Mononuclear cell (primary cell): ENCODE results near the gene PTPN22. TPM values are rescaled to one million over a fixed set of nuclear protein-coding genes. Genes with fewer than 3 reads are reported as not detected.

Source experiments
- H3K27me3 ChIP-seq: 2 replicates; pipeline ENCODE4 v1.6.0; 2011; ENCODE audit warnings: low read length, control low read depth; ENCODE audit not compliant: insufficient read depth
- H3K4me1 ChIP-seq: 2 replicates; pipeline ENCODE4 v1.5.1; 2011; ENCODE audit warnings: mild to moderate bottlenecking, low read length, control low read depth; ENCODE audit not compliant: insufficient read depth
- H3K4me3 ChIP-seq: 2 replicates; pipeline ENCODE4 v1.5.1; 2011; ENCODE audit warnings: mild to moderate bottlenecking, low read length, moderate library complexity
- H3K9me3 ChIP-seq: 2 replicates; pipeline ENCODE4 v1.5.1; 2011; ENCODE audit warnings: low read depth, mild to moderate bottlenecking, control low read depth, low read length
- total RNA-seq: library from RNA; depleted of rRNA; stranded (reverse); fragments of >200 nt; gene quantifications from one replicate; pipeline ENCODE4 v1.2.3, GENCODE V29; 2012

The PTPN22 gene
- 70.5 TPM for total RNA-seq

DNA sequence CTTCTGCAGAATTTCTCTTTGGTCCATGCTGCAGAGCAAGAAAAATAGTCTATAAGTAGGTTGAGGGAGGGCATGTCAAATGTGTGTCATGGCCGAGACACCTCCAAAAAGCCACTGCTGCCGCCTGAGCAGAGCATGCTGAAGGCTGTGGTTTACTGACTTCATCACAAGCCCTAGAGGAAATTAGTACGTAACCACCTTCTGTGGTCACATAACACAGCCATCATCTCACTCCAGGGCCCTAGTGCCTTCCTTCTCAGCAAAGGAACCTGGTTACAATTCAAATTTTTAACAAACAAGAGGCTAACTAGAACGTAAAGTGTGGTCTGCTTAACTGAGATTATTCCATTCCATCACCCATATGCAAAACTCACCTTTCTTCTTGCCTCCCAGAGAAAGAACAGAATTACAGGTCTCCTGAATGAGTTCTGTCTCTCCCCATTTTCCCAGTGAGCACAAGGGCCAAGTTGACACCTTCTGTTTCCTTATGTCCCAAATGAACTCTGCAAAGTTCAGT lies at the start of gene PTPN22:
Gene PTPN22, minus strand, starts transcription at position 116 of the 517 bp plus-strand sequence.
- Histone ChIP-seq H3K9me3 (no peaks in the 10 kb centered on the region), H3K27me3 (no peaks in the 10 kb centered on the region), H3K4me3 (peak within 1 kb of the TSS; percentile 61), H3K4me1 (peaks cover 73% of the 10 kb centered on the region)

DNA sequence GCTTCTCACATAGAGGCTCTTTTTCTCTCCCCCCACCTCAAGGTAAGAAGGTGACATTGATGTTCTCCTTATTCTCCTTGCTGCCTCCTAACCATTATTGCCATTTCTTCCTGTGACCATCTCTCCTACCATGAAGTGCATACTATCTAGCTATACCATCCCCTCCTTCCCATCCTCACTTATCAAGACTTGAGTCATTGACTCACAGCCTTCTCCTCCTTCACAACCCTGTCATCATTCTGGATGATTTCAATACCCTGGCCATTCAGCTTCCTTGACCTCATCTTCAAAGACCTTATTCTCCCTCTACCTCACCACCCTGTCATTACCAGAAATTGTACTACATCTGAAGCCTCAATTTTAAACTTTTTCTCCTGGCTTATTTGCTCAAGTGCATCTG lies 46.7 kb upstream of the PTPN22 start:
- H3K4me1 ChIP-seq = no peaks in the 10 kb centered on the region
- H3K9me3 ChIP-seq = no peaks in the 10 kb centered on the region
- H3K4me3 ChIP-seq = no peak overlapping the region
- no peaks in the 10 kb centered on the region for H3K27me3 ChIP-seq

DNA sequence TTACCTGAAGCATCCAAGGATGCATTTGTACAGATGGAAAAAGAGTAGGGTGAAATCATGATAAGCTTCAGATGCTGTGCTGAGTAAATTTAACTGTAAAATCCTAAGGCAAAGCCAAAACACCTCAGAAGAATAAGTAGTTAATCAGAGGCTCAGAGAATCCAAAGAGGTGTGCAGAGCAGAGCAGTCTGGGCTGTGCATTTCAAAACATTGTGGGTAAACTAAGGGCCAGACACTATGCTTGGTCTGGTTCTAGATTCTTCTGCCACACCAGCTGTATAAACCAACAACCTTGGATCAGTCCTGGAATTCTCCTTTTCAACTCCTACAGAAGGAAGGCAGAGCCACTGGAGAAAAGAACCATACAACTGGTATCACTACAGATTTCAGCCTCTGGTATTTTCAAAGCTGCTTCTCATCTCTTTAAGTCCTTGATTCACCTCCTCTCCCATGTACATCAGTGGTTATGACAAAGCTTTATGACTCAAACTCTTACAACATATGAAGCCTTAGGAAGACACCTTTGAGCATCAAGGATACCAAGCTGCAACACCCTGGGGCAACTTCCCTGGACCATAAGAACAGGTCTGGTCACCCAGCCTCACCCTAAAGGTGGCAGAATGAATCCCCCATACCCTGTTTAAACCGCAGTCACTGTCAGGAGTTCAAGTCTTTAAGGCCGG lies 46.0 kb upstream of the PTPN22 start:
- H3K4me1 ChIP-seq = no peaks in the 10 kb centered on the region
- no peaks in the 10 kb centered on the region for H3K9me3 ChIP-seq
- no peak overlapping the region for H3K4me3 ChIP-seq
- no peaks in the 10 kb centered on the region for H3K27me3 ChIP-seq

DNA sequence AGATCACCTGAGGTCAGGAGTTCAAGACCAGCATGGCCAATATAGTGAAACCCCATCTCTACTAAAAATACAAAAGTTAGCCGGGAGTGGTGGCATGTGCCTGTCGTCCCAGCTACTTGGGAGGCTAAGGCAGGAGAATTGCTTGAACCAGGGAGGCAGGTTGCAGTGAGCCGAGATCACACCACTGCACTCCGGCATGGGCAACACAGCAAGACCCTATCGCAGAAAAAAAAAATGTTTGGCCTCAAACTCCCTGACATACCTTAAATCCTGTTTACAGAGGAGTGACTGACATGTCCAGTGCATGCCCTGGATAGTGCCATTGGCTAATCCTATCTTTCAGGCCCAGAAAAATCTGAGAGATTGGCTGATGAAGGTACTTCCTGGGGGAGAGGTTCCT lies 45.5 kb upstream of the PTPN22 start:
- Histone ChIP-seq H3K4me3 (no peak overlapping the region), H3K27me3 (no peaks in the 10 kb centered on the region), H3K4me1 (no peaks in the 10 kb centered on the region), H3K9me3 (no peaks in the 10 kb centered on the region)

DNA sequence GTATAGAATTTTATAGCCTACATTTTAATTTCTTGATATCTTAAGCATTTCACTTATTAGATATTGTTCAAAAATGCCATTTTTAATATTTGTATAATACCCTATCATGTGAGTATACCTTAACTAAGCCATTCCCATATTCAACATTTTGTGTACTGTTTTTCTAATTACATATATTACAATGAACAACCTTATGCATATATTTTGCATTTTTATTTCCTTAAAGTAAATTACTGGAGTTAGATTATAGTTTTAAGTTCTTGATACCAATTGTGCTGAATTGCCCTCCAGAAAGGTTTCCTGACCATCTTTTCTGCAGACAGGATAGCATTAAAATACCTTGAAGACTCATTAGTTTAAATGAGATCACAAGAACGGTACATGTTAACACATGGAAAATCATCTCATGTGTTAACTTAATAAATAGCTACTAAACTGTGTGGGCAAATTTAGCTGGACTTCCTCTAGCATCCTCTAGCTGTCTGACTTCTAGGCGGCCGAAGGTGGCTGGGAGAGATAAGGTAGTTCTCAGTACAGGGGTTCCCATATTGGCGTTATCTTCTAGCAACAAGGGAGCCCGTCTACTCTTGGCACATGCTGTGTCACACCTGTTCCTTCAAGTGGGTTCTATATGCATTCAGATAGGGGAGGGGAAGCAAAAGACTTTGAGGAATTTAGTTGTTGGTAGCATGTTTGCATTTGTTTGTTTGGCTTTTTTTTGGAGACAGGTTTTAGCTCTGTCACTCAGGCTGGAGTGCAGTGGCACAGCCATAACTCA lies 42.6 kb upstream of the PTPN22 start:
- Histone ChIP-seq H3K9me3 (no peaks in the 10 kb centered on the region), H3K4me3 (no peak overlapping the region), H3K27me3 (no peaks in the 10 kb centered on the region), H3K4me1 (no peaks in the 10 kb centered on the region)

DNA sequence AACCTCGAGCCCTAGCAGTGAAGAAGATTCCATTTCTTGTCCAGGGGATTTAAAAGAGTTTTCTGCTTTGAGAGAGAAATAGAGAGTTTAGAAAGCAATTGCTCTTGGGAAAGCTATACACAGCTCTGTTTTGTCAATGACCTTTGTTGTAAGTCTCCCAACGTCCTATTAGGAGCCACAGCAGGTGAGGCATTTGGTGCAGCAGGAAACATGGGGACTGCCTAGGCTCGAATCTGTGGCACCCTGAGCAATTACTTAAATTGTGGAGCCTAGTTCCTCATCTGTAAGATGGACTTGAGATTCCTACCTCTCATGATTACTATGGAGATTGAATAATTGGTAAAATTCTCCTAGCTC lies 41.8 kb upstream of the PTPN22 start:
- H3K4me3 ChIP-seq = no peak overlapping the region
- no peaks in the 10 kb centered on the region for H3K4me1 ChIP-seq
- no peaks in the 10 kb centered on the region for H3K9me3 ChIP-seq
- no peaks in the 10 kb centered on the region for H3K27me3 ChIP-seq

DNA sequence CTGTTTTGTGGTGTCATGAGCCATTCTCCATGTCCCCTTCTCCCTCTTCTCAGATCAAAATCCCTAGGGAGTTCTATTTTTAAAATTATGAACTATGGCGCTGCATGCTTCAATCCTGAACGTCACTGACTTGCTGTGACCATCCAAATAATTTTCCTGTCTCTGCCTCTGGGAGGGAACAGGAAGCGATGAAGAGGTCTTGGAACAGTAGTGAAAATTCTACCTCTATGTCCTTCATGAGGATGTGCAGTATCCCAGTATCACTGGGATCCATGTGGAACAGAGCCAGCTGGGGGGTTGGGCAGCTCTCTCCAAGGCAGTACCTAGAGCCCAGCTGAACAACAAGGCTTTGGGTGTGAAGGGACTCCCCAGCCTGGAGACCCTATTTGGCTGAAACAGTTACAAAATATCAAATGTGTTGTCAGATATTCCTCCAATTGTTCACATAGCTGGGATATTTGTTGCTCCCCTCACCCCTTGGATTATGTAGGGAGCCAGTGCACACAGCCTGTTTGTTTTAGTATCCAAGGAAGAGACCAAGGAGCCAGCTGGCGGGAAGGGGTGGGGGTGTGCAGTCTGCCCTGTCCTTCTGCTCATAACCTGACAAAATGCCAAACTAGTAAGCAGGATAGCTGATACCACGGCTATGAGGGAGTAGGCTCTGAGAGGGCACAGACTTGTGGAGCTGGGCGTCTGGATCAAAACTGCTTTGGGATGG lies 41.2 kb upstream of the PTPN22 start:
- no peak overlapping the region for H3K4me3 ChIP-seq
- no peaks in the 10 kb centered on the region for H3K4me1 ChIP-seq
- no peaks in the 10 kb centered on the region for H3K27me3 ChIP-seq
- H3K9me3 ChIP-seq = no peaks in the 10 kb centered on the region

DNA sequence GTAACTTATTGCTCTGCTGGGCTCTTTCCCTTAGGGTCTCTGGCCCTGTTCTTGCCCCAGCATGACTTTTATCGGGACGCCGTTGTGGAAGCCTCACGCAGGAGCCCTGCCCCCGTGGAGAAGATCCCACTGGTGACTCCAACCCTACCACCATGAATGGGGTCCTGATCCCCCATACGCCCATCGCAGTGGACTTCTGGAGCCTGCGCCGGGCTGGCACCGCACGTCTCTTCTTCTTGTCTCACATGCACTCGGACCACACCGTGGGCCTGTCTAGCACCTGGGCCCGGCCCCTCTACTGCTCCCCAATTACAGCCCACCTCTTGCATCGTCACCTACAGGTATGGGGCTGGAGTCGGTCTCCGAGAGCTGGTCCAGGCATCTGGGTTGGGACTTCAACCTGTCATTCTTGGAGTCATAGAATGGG lies 33.9 kb upstream of the PTPN22 start:
- Histone ChIP-seq H3K9me3 (no peaks in the 10 kb centered on the region), H3K27me3 (no peaks in the 10 kb centered on the region), H3K4me3 (peak overlapping the region; percentile 66), H3K4me1 (peaks cover 51% of the 10 kb centered on the region)

DNA sequence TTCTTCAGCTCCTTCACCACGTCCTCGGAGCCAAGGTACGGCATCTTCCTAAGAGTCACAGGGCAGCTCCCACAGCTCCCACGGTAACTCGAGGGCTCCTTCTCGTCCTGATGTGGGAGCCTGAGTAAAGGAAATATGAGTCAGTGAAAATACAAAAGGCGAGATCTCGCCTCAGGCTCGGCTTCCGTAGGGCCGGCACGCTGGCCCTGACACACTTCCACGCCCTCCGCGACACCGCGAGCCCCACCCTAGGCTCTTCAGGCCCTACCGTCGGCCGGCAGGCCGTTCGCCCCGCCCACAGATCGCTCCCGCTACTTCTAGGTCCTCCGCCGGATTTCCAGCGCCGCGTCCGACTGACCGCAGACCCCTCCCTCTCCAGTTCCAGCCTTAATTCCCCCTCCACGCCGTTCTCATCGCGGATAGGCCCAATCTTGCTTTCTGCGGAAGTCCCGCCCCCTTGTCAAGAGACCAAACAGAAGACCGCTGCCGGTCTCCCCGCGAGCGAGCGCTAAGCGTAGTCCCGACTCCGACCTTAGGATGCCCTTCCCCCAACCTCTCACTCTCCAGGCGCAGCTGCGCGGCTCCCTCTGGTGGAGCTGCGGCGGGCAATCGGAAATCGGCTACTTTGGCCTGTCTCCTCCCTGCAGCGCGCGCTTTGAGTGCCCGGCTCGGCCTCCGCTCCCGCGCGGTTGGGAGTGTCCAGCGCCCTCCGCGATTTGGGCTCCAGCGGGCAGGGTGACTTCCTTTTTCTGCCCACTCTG lies 33.3 kb upstream of the PTPN22 start, which contains the start of the genes AP4B1 and DCLRE1B:
Gene AP4B1, minus strand, starts transcription at position 126 of the 761 bp plus-strand sequence. Its CDS starts 82 bp downstream, at position 44.
Gene DCLRE1B, plus strand, starts transcription at position 653 of the 761 bp plus-strand sequence. CDS start 261 bp downstream, outside the sequence.
- Histone ChIP-seq H3K27me3 (no peaks in the 10 kb centered on the region), H3K4me3 (peak within 1 kb of the TSS; percentile 66), H3K4me1 (peaks cover 51% of the 10 kb centered on the region), H3K9me3 (no peaks in the 10 kb centered on the region)

DNA sequence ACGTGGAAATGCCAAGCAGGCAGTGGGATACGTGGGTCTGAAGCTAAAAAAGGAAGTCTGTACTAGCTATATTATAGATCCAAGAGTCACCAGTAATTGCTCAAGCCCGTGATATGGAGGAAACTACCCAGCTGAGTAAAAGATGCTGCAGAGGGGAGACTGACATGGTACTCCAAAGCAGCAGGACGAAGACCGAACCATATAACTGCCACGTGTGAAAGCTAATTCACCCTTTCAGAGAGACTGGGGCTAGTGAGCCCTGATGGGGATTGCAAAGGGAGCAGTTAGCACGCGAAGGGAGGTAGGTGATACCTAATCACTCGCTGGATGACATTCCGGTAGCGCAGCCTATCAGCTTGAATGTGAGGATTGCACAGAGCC lies 32.8 kb upstream of the PTPN22 start:
- Histone ChIP-seq H3K9me3 (no peaks in the 10 kb centered on the region), H3K4me3 (peak overlapping the region; percentile 66), H3K27me3 (no peaks in the 10 kb centered on the region), H3K4me1 (peaks cover 51% of the 10 kb centered on the region)

DNA sequence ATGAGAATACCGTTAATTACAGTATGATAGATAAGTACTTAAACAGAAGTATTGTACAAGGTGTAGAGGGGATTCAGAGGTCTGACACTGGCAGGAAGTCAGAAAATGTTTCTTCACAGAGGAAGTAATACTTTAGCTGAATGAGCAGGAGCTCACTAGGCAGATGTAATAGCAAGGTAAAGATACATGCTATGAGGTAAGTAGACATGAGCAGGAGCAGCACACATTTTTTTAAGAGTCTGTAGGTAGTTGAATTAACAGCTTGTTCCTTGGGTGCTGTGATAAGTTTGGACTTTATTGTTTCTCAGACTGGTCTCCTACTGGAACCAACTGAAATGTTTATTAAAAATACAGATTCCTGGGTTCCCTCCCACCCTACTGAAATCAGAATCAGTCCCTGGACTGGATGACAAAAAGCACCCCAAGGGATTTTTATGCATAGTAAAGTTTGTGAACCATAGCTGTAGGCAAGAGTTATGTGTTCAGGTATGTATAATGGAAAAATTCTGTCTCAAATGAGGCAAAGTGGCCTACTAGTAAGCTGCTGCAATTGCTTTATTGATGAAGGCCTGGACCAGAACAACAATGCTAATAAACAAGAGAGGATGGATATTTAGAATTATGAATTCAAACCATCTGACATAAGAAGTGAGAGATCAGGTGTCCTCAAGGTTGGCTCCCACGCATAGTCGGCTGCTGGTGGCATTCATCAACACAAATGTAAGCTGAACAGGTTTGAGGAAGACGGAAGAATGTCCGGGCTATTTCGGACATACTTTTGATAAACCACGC lies 32.2 kb upstream of the PTPN22 start:
- Histone ChIP-seq H3K27me3 (no peaks in the 10 kb centered on the region), H3K9me3 (no peaks in the 10 kb centered on the region), H3K4me1 (peaks cover 52% of the 10 kb centered on the region), H3K4me3 (peak overlapping the region; percentile 66)

DNA sequence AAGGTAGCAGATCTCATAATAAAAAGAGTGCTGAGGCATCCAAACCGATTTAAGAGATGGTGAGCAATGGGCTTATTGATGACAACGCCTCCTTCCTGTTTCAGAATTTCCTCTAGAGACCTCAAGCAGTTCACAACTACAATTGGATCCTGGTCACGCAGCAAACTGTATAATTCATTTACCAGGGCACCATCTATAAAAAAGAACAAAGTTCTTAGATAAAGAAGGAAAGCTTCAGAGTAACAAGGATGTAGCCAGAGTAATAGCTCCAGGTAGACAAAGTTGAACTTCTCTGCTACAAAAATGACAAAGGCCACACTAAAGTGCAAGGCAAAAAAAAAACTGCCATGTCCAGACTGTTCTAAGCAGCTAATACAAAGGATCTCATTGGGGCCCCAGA lies 29.7 kb upstream of the PTPN22 start:
- H3K4me1 ChIP-seq = peaks cover 50% of the 10 kb centered on the region
- no peaks in the 10 kb centered on the region for H3K9me3 ChIP-seq
- H3K4me3 ChIP-seq = no peak overlapping the region
- H3K27me3 ChIP-seq = no peaks in the 10 kb centered on the region

DNA sequence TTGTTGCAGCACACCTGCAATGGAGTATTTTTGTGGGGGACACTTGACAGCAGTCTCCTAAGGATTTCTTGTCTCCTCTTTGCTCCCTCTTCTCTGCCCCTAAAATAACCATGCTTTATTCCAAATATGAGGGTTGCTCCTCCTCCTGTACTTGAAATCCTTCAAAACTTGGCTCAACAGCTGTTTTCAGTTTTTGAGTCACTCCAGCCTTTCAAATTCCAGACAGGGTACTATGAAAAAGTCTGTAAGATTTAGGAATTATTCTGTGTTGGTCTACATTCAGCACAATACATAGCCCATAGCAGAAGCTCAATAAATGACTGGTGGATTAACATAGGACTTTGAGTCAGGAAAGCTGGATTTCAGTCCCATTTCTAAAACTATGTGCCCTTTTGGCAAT lies 27.6 kb upstream of the PTPN22 start:
- Histone ChIP-seq H3K4me3 (no peak overlapping the region), H3K27me3 (no peaks in the 10 kb centered on the region), H3K9me3 (no peaks in the 10 kb centered on the region), H3K4me1 (peaks cover 38% of the 10 kb centered on the region)
